HG02981 (cell line): Measurements from ENCODE around the gene FAM13B.
A peak's percentile ranks its signal among the peaks of the same experiment; 100 is the strongest.
"Not testable (repeated sequence)": the region's sequence is repeated elsewhere in the genome, so short reads cannot be mapped to it uniquely, and the experiment has no call there.

Experiments used
- ATAC-seq: cut with Tn5 transposase; IDR thresholded peaks from one replicate; pipeline ENCODE4 v1.9.1; 2021; ENCODE audit warnings: mild to moderate bottlenecking, moderate library complexity; ENCODE audit not compliant: unreplicated experiment

Gene FAM13B

DNA sequence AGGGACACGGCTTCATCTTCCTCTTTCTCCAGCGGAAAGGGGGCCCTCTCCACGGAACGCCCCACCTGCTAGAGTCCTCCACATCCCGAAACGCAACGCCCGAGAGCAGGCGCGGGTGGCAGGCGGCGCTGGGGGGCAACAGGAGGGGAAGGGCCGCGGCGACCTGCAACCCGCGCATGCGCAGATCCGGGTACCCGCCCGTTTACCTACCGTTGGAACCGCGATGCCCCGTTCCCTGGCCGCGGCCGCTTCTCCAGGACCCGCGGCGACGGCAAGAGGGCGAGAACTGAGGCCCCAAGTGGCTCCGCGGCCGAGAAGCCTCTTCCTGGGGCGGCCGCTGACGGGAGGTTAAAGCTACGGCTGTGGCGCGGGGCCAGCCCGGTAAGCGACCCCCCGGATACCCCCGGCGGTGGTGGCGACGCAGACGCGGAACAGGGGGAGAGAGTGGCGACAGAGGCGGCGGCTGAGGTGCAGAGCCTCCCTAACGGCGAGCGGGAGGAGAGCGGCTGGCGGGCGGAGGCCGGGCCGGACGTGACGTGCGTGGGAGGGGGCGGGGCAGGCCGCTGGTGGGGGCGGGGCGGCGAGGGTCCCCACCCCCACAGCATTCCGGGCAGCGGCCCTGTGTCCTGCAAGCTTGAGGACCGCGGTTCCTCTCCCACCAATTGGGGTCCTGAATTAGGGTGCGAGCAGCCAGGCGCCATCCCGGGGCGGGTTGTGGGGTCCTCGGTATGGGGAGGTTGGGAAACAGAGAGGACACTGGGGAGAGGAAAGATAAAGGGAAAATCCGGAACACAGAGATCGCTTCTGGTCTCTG is at the start of gene FAM13B:
TSS of gene FAM13B (minus strand) at position 508 of the 814 bp plus-strand sequence. CDS start 13,968 bp downstream, outside the sequence.
- ATAC-seq = peak; percentile 52

DNA sequence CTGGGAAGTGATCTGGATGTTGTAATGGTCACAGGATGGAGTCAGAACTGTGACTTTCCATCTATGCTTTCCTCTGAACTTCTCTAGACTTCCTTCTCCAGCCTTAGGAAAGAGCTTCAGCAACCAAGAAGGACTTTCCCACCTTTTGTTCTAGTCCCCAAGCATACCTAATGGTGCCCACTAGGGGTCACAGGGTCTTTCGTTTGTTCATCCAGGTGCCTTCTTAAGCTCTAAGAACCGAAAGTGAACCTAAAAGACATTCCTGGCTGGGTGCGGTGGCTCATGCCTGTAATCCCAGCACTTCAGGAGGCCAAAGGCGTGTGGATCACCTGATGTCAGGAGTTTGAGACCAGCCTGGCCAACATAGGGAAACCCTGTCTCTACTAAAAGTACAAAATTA is 49.2 kb upstream of the FAM13B start:
- no peak for ATAC-seq

DNA sequence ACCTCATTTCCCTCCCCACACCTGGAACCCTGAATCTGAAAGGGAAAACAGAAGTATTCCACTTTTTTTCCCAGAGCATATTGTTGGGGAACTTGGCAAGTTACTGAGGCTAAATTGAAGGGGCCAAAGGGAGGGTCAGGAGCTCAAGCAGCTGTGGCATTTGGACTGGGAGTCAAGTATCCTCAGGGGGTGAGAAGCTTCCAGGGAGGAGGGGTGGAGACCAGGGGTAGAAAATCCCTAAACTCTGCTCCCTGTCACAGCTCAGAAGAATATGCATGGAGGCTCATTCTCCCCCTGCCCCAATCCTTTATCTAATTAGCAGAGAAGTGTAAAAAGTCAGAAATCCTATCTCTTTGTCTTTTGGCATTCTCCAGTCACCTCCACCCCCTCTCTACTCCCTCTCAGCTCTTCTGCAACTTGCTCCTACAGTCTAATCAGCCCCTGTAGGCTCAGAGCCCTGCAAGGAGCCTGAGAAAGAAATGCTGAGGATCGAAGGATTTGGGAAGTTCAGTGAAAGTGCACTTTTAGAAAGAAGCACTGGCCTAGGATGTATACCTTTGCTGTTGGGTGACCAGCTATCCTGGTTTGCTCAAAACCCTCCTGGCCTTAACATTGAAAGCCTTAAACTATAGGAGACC is 45.2 kb upstream of the FAM13B start:
- no peak for ATAC-seq

DNA sequence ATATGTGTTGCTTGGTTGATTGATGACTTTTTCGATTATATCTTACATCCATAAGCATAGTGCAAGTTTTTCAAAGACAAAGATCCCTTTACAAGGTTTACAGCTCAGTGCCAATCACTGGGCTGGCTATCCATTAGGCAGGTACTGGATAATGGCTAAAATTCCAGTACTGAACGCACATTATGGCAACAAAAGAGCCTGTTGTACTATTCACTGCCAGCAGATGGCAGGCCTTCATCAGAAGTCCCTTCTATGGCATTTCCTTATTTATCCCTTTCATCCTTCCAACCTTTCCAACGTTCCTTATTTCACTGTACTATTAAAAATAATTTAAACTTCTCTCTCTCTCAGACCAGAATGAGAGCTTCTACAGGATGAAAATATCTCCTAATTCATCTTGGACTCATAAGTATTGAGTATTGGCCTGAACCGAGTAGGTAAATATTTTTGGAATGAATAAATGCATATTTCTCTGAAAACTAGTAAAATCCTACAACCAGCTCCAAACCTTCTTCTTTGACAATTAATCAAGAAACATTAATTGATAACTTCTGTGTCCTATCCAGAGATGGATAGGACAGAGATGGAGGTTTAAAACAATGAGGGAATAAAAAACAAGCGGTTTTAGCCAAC is 44.3 kb upstream of the FAM13B start:
- ATAC-seq = no peak

DNA sequence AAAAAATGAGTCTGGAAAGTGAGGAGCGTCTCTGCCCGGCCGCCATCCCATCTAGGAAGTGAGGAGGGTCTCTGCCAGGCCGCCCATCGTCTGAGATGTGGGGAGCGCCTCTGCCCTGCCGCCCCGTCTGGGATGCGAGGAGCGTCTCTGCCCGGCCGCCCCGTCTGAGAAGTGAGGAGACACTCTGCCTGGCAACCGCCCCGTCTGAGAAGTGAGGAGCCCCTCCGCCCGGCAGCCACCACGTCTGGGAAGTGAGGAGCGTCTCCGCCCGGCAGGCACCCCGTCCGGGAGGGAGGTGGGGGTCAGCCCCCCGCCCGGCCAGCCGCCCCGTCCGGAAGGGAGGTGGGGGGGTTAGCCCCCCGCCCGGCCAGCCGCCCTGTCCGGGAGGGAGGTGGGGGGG is 37.1 kb upstream of the FAM13B start:
- ATAC-seq = not testable (repeated sequence)

DNA sequence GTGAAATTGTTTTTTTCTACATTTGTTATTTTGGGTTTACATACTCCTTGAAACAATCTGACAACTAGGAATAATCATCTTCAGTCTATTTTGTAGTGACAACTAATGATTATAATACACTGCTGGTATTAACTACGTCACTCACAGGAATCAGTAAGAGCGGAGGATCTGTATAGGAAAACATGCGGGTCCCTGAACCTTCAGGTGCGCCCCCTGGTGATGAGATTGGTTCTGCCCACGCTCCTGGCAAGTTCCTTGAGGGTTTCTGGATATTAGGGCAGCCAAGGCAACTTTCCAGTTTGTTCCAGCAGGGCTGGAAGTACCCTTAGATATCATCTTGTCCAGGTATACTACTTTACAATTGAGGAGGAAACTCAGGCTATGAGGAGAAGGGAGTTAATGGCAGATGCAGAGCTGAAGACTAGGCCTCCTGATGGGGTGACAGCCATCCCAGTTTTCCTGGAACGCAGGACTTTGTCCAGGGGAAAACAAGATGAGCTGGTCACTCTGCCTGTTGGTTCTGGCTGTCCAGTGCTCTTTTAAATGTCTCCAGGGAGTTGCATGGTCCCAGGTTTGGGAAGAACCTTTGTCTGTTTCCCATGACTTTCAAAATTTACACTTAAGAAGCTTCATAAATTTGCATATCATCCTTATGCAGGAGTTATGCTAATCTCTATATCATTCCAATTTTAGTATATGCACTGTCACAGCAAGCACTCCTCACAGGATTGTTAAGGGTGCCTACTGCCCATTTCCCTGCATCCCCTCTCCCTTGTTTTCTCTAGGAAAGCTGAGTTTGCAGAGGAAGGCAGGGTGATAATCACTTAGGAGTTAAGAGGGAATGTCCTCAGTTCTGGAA is 36.1 kb upstream of the FAM13B start:
- no peak for ATAC-seq

DNA sequence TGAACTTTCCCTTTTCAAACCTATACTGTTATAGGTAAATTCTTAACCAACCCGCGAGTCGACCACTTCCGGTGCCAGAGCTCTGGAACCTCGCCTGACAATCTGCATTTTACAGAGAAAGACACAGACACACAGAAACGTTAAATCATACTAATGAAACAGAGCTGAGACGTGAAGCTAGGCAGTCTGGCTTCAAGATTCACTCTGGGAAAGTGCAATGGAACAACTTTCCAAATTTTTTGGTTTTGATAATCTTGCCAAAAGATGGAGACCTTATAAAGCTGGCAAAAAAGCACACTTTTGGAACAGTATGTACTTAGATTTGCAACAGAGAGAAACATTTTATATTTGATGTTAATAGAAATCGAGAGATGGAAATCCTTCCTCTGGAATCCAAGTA is 35.1 kb upstream of the FAM13B start:
- ATAC-seq = no peak

DNA sequence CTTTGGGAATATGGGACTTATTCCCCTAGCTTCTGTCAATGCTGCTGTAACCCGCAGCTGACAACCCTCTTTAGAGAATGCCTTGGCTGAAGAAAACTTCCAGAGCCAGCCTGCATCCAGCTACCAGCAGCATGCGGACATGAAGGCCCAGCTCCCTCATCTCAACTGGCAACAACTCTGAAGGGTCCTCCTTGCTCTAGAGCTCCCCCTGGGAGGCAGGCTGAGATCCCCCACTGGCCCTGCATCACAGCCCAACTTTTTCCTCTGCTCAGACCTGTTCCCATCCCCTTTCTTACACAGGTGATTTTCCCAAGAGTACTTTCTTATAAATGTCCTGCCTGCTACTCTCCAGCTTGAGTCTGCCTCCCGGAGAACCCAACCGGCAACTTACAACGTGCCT is 32.2 kb upstream of the FAM13B start:
- no peak for ATAC-seq

DNA sequence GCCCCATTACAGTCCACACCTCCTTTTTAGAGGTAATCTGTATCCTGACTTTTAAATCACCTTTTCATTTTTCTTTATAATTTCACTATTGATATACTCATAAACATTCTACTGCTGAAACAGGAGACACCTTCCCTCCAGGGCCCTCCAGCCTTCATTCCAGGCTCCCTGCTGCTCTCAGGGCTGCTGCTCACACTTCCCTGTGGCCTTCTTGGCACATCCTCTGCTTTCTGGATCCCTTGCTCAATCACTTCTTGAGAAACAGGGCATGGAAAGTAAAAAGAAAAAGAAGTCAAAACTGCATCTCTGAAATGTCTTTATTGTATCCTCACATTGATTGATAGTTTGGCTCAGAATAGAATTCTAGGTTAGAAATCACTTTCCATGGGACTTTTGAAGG is 31.6 kb upstream of the FAM13B start:
- no peak for ATAC-seq

DNA sequence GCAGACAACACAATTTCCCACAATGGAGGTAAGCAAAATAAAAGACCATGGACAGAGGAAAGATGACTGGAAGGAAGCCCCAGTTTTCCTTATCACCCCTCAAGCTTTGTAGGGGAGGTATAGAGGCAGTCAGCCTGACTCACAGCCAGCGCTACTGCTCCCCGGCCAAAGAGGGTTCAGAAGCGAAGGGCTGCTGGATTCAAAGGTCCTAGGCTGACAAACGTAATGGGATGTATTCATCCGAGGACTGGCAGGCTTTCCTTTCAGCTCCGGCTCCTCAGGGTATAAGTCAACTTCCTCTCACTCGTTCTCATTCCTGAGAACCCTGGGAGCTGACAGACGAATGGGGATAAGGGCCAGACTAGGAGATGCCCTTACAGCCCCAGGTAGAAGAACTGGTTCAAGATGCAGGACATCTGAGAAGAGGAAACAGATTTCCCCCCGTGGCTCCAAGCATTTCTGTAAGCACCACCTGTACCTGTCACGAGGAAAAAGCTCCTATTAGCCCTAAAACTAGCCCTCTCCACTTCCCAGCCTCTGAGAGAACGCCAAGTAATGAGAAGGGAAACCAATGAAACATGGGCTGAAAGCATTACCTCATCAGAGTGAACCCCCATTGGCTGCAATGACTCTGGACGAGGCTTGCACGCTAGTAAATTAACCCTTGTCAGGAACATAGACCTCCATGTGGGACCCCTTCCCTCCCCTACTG is 22.1 kb upstream of the FAM13B start:
- no peak for ATAC-seq

DNA sequence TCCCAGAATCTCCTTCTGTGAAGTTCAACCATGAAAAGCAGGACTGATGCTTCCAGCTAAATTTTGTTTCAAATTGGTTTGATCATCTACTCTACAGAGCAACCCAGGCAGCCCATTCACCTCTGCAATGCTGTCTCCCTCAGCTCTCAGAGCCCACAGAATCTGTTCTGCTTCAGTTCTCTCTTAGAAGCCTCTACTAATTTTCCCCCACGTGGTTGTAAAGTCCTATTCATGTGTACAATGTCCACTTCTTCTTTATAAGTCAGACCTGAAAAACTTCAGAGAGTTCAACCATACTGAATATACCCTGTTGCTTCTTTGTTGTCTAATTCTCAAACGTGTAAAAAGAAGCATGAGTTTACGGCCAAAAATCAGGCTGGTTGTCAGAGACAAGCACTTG is 21.3 kb upstream of the FAM13B start:
- no peak for ATAC-seq

DNA sequence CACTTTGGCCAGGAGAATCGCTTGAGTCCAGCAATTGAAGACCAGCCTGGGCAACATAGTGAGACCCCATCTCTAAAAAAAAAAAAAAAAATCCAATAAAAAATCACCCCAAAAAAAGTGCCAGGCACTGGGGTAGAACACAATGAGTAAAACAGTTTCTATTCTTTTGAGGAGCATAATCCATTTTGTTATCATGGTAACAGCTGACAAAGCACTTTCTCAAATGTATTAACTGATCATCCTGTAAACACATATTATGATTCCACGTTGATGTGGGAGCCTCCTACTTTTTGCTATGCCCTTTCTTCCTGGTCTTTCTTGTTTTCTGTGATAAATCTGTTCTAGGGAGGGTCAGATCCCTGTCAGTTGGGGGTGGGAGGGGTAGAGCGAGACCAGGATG is 20.7 kb upstream of the FAM13B start:
- no peak for ATAC-seq

DNA sequence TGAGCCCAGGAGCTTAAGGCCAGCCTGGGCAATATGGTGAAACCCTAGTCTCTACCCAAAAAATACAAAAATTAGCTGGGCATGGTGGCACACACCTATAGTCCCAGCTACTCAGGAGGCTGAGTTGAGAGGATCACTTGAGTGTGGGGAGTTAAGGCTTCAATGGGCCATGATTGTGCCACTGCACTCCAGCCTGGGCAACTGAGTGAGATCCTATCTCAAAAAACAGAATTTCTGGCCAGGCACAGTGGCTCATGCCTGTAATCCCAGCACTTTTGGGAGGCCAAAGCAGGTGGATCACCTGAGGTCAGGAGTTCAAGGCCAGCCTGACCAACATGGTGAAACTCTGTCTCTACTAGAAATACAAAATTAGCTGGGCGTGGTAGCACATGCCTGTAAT is 19.8 kb upstream of the FAM13B start:
- not testable (repeated sequence) for ATAC-seq

DNA sequence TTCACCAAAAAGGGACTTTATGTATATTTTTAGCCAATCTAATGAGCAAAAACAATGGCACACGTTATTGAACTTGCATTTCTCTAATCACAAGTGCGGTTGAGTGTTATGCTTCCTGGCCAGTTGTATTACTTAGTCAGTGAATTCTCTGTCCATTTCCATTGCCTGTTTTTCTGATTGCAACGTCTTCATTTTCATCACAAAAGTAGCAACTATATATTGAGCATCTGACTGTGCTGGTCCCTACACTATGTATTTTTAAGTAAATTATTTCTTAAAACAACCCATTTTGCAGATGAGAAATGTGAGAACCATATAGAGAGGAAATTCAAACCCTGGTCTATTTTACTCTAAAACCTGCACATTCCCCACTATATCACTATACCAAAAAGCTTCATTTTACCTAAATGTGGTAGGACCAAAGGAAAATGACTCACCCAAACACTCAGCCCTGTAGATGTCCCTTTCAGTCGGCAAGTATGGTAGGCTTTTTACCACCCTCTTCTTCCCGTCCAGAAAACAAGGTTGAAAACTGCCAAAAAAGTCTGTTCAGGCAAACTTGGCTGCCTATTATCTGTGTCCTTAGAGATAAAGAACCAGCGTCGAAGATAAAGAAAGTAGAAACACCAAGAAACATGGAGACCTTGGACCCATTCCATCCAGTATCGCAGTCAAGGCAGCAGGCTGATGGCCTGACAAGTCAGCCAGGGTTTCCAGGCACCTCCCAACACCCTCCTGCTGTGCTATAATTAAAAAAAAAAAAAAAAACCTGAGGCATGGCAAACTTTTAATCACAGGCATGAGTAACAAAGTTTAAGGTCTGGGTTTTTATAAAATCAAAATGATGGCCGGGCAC is 18.8 kb upstream of the FAM13B start:
- no peak for ATAC-seq

DNA sequence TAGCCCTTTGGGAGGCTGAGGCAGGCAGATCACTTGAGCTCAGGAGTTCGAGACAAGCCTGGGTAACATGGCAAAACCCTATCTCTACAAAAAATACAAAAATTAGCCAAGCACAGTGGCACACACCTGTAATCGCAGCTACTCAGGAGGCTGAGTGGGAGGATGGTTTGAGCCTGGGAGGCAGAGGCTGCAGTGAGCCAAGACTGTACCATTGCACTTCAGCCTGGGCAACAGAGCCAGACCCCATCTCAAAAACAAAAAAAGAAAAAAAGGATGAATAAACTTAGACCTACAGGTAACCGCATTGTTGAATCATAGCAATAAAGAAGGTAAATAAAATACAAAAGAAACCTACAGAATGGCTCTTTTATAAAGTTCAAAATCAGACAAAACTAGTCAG is 12.4 kb upstream of the FAM13B start:
- ATAC-seq = not testable (repeated sequence)

DNA sequence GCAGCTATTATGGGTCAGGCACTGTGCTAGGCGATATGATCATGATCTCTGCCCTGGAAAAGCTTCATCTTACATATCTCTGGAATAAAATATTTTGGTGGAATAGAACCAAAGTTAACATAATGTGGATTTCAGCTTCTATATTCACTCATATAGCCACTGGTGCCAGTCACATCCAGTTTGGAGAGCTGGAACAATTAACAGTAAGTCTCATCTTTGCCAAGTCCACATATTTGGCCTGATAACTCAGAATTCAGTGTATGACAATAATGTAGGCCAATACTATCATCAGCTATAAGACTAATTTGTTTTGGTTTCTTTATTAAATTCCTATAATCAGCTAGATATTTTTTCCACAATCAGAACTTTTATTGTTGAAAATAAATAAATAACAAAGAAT is 5.9 kb upstream of the FAM13B start:
- ATAC-seq = no peak

DNA sequence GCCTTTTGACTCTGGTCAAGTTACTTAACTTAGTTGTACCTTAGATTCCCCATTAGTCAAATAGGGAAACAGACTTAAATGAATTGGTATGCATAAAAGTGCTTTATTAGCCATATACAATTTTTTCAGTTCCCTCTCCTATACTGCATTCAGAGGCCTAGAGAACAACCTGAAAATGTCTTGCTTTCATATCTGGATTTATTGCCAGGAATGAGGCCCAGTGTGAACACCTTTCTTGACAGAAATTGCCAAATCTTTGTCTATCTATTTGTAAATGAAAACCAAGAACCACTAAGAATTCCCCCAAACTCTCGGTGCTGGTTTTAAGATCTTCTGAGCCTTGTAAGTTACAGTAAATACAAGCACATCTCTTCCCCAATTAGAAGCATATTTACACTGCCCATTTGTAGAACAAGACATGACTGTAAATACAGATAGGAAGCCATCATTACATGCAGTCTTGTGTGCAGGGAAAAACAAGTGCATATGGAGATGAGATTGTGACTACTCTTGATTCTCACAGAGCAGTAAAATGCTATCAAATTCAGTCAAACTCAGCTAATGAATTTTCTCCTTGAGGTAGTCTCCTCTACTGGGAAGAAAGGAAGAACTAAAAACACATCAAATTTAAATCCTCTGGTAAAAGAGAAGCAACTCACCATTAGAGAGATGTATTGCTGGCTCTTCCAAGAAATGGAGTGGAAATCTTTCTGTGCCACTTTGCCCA is 5.2 kb upstream of the FAM13B start:
- ATAC-seq = no peak

DNA sequence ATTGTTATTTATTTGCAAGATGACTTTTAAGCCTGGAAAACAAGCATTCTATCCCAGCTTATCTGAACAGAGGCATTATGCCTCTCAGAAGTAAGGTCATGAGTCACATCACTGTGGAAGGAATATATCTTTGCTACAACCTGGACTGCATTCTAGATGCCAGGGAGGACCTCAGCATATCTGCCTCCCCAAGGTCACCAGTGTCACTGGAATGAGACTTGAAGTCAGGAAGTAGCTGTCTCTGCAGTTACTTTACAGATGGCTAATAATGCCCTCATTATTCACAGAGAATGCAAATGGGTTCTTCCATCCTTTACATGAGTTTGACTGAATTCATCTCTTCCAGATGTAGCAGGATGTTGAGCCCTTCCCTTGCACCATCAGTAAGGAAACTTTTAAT is 4.4 kb upstream of the FAM13B start:
- ATAC-seq = no peak
